ENCODE results near the gene AIF1. TPM values are rescaled to one million over a fixed set of nuclear protein-coding genes. Genes with fewer than 3 reads are reported as not detected.

The AIF1 gene
- not detected in 2 replicates for total RNA-seq

GRCh38 chr6:31614684-31615578 lies at the start of gene AIF1:
Gene AIF1 (plus strand): TSS chr6:31615234. CDS start chr6:31615330, 96 bp downstream.

GRCh38 chr6:31572041-31572911 lies 42.8 kb upstream of the AIF1 start, which contains the start of gene LTA:
Gene LTA (plus strand): TSS chr6:31572289. CDS start chr6:31572743, 454 bp downstream.

GRCh38 chr6:31575335-31575901 lies 39.6 kb upstream of the AIF1 start, which contains the start of gene TNF:
Gene TNF (plus strand): TSS chr6:31575565. CDS start chr6:31575742, 177 bp downstream.

DNA sequence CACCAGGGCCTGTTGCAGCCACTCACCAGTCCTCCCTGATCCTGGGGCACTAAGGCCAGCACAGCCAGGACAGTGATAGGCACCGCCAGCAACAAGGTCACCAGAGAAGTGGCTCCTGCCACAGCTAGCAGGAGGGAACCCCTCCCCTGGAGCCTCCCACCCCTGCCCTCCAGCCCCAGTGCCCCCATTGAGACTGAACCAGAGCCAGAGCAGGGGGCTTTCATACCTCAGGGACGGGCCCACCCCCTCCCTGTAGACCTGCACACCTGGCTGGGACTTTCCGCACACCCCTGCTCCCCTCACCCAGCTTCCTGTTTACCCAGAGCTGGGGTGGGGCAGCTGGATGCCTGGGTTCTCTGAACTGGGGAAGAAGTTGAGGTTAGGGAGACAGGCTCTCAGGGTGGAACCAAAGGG lies 32.8 kb upstream of the AIF1 start, which contains the start of gene LTB:
TSS of gene LTB (minus strand) at position 195 of the 414 bp plus-strand sequence. CDS start at position 188, 7 bp downstream.

GRCh38 chr6:31586008-31586407 lies 29.0 kb upstream of the AIF1 start, which contains the start of gene LST1:
Gene LST1 (plus strand): TSS chr6:31586277. CDS start chr6:31587300, 1,023 bp downstream.

GRCh38 chr6:31620586-31621319 lies 5.7 kb downstream of the AIF1 start, which contains the start of gene PRRC2A:
Gene PRRC2A (plus strand): TSS chr6:31620715. CDS start chr6:31622790, 2,075 bp downstream.

GRCh38 chr6:31655349-31656237 lies 40.6 kb downstream of the AIF1 start, which contains the start of gene APOM:
Gene APOM (plus strand): TSS chr6:31655894. CDS start chr6:31655967, 73 bp downstream.

DNA sequence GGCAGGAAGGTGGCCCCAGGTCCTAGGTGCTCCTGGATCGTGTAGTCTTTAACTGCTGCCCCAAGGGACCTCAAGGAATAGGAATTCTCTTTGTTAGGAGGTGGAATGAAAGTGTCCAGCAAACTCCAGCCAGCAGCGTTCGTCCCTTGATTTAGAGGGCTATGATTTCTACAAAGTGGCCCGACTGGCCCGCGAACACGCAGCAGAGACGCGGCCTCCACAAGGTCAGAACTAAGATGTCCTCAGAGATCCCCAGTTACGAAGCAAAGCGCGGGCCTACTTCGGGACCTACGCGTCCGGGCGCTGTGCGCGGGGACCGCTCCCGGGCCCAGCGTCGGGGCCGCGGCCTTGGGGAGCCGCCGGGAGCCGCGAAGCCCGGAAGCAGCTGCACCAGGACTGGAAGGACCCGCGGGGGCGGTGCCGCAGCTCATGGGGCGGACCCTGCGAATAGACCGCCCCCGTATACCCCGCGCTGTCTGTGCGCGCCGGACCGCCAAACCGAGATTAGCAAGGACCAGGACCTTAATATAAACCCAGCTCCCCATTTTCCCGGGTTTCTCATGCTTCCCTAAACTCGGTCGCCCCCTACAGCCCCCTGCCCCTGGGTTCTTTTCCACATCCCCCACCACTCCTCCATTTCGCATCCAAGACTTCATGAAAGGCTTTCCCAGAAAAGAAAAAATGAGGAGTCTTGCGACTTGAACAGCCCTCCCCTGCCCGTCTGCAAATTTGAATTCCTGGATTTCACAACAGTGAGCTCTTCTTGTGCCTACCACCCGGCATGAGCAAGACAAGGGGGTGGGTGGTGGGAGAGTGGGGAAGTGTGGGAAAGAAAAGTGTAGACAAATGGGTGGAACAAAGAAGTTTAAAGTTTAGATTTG lies 45.6 kb downstream of the AIF1 start, which contains the start of gene C6orf47:
TSS of gene C6orf47 (minus strand) at position 398 of the 881 bp plus-strand sequence. CDS start 831 bp downstream, outside the sequence.

DNA sequence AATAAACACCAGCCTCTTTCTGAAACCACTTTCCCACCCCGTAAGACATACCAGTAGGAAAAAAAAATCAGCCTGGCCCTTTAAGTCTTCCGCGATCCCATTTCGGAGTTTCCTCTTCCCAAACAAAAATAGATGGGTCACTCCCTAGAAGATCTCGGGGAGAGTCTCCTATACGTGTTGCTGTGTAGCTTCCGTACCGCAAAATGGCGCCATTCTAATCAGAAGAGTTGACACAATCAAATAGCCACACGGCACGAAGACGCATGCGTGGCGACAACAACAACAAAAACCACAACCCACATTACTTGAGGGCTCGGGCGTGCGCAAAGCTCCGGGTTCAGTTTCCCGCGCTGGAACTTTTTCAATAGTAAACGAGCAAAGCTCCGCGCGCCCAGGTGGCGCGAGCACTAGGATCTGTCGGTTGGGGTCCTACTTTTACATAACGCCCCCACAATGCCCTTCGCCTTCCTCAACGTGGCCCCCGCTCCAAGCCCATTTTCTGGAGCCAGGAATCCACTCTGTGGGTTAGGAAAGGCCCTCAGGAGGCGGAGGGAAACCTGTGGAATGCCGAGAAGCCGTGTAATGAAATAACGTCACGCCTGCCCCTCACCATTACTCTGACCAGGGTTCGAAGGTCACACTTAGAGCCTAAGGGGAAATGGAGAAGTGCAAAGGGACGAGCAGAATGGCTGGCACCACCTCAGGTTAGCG lies 49.9 kb downstream of the AIF1 start, which contains the start of gene GPANK1:
TSS of gene GPANK1 (minus strand) at position 208 of the 711 bp plus-strand sequence. CDS start 519 bp downstream, outside the sequence.

DNA sequence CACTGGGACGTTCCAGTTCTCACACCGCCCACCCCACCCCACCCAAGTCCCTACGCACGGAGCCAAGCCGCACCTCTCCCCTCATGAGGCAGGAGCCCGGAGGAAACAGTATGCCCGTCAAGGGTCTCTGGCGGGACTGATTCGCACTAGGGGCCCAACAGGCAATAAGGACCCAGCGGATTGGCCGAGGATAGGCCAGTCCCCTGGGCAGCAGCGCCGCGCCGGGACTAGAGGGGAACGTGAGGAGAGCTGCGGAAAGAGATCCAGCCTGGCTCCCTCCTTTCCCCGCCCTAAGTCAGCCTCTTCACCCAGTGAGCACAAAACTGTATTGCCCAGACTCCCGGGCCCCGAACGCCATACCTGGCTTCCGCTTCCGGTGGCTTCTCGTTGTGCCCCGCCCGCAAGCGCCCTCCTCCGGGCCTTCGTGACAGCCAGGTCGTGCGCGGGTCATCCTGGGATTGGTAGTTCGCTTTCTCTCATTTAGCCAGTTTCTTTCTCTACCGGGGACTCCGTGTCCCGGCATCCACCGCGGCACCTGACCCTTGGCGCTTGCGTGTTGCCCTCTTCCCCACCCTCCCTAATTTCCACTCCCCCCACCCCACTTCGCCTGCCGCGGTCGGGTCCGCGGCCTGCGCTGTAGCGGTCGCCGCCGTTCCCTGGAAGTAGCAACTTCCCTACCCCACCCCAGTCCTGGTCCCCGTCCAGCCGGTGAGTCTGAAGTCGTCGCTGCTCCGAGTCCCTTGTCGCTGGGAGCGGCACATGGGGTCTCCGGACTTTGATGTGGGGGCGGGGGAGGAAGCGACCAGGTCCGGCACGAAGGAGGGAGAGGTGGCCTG lies 50.7 kb downstream of the AIF1 start, which contains the start of gene CSNK2B:
TSS of gene CSNK2B (plus strand) at position 580 of the 836 bp plus-strand sequence. CDS start 752 bp downstream, outside the sequence.

Other genes with a start within 250 kb of the AIF1 start
- gene MICA, start 211.6 kb upstream of the AIF1 start, total RNA-seq, result 53.6 and 58.3 TPM in 2 replicates
- 8.7 and 16.8 TPM in 2 replicates for gene MICB, start 117.1 kb upstream of the AIF1 start, total RNA-seq
- gene MCCD1, start 86.3 kb upstream of the AIF1 start, total RNA-seq, result not detected in 2 replicates
- 438 and 525 TPM in 2 replicates for gene DDX39B, start 73.2 kb upstream of the AIF1 start, total RNA-seq
- 0.11 and 0.16 TPM in 2 replicates for gene ATP6V1G2, start 68.6 kb upstream of the AIF1 start, total RNA-seq
- 12.2 and 29.0 TPM in 2 replicates for gene NFKBIL1, start 67.6 kb upstream of the AIF1 start, total RNA-seq
- gene LTA, start 42.9 kb upstream of the AIF1 start, total RNA-seq, result not detected in 2 replicates
- 3.3 and 4.5 TPM in 2 replicates for gene TNF, start 39.7 kb upstream of the AIF1 start, total RNA-seq
- gene LTB, start 32.8 kb upstream of the AIF1 start, total RNA-seq, result 0.49 and 1.5 TPM in 2 replicates
- gene LST1, start 29.0 kb upstream of the AIF1 start, total RNA-seq, result not detected in 2 replicates
- not detected in 2 replicates for gene NCR3, start 22.2 kb upstream of the AIF1 start, total RNA-seq
- 88.0 and 92.7 TPM in 2 replicates for gene PRRC2A, start 5.5 kb downstream of the AIF1 start, total RNA-seq
- 195 and 196 TPM in 2 replicates for gene BAG6, start 37.4 kb downstream of the AIF1 start, total RNA-seq
- gene APOM, start 40.7 kb downstream of the AIF1 start, total RNA-seq, result 1.2 and 2.3 TPM in 2 replicates
- gene C6orf47, start 45.5 kb downstream of the AIF1 start, total RNA-seq, result 16.0 and 20.2 TPM in 2 replicates
- gene GPANK1, start 49.8 kb downstream of the AIF1 start, total RNA-seq, result 13.1 and 16.0 TPM in 2 replicates
- gene CSNK2B, start 50.8 kb downstream of the AIF1 start, total RNA-seq, result 251 and 316 TPM in 2 replicates
- gene LY6G5B, start 54.7 kb downstream of the AIF1 start, total RNA-seq, result 1.9 and 2.3 TPM in 2 replicates
- gene LY6G5C, start 65.8 kb downstream of the AIF1 start, total RNA-seq, result 0.70 and 0.76 TPM in 2 replicates
- 24.0 and 27.8 TPM in 2 replicates for gene ABHD16A, start 88.1 kb downstream of the AIF1 start, total RNA-seq
- gene LY6G6F, start 91.6 kb downstream of the AIF1 start, total RNA-seq, result not detected in 2 replicates
- not detected in 2 replicates for gene LY6G6D, start 100.1 kb downstream of the AIF1 start, total RNA-seq
- gene LY6G6C, start 106.5 kb downstream of the AIF1 start, total RNA-seq, result 0.15 TPM in 1 of 2 replicates, not detected in the other
- not detected in 2 replicates for gene MPIG6B, start 108.1 kb downstream of the AIF1 start, total RNA-seq
- 9.5 and 16.1 TPM in 2 replicates for gene DDAH2, start 114.1 kb downstream of the AIF1 start, total RNA-seq
- gene CLIC1, start 121.3 kb downstream of the AIF1 start, total RNA-seq, result 805 and 887 TPM in 2 replicates
- gene MSH5, start 124.8 kb downstream of the AIF1 start, total RNA-seq, result 6.2 and 7.4 TPM in 2 replicates
- gene SAPCD1, start 147.4 kb downstream of the AIF1 start, total RNA-seq, result 0.70 and 1.5 TPM in 2 replicates
- 0.19 and 0.86 TPM in 2 replicates for gene VWA7, start 162.1 kb downstream of the AIF1 start, total RNA-seq
- 84.7 and 118 TPM in 2 replicates for gene VARS1, start 180.5 kb downstream of the AIF1 start, total RNA-seq
- 95.7 and 134 TPM in 2 replicates for gene LSM2, start 191.7 kb downstream of the AIF1 start, total RNA-seq
- gene HSPA1L, start 200.0 kb downstream of the AIF1 start, total RNA-seq, result 0.53 and 0.62 TPM in 2 replicates
- 37.6 and 59.1 TPM in 2 replicates for gene HSPA1A, start 200.3 kb downstream of the AIF1 start, total RNA-seq
- 76.1 and 133 TPM in 2 replicates for gene HSPA1B, start 212.5 kb downstream of the AIF1 start, total RNA-seq
- gene NEU1, start 247.6 kb downstream of the AIF1 start, total RNA-seq, result 33.3 and 33.7 TPM in 2 replicates

Measured in hair follicular keratinocyte (primary cell).